Frontal cortex (tissue), 4 donors: ENCODE data around the gene PIGQ. TPM values are rescaled to one million over a fixed set of nuclear protein-coding genes. Genes with fewer than 3 reads are reported as not detected.
A peak's percentile ranks its signal among the peaks of the same experiment; 100 is the strongest.
"Not testable (repeated sequence)": the region's sequence is repeated elsewhere in the genome, so short reads cannot be mapped to it uniquely, and the experiment has no call there.

Experiments used
- DNase-seq, 2 donors: peaks; one replicate each; pipeline ENCODE4 v3.0.0; 2012; ENCODE audit warnings: low spot score in 2 of 2
- FAIRE-seq: peaks from 2 replicates; lab custom pipeline; 2012; peaks lifted over from hg19 to GRCh38; lab: Jason Lieb, UNC
- total RNA-seq: library from RNA; depleted of rRNA; stranded (reverse); fragments of >200 nt; gene quantifications from one replicate; pipeline ENCODE4 v1.2.3, GENCODE V29; 2014
- donor health status: control.
- donor health status: control.
- donor health status: control.

Gene PIGQ
- total RNA-seq, 1 donor from 2014 or later: 16.7 TPM

DNA sequence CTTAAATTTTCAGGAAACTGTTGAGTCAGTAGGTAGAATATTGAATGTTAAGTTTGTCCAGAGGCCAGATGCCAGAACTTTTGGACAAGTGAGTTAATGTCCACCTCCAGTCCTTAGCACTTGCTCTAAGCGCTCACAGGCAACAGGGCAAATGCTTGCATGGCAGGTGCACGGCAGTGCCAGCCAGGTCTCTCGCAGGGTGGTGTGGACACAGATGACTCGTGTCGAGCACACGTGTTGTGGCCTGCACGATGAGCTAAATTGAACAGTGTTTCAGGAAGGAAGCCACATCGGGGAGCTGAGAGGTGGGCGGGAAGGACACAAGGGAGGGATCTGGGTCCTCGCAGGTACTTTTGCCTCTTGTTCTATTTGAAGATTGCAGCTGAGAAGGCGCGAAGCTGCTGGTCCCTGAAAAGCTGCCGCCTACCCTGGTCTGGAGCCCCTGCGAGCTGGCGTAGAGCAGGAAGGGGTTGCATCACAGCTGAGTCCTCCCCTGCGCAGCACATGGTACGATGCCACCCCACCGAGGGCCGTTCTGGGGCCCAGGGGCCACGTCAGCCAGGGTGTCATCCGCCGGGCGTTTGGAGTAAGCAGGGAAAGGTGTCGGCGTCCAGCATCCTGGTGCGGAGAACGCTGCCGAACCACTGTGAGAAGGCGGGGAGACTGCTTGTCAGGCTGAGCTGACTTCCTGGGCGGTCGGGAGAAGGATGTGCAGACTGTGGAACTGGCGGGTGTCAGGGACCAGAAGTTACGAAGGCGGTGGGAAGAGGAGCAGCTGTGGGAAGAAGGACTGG is 26.4 kb downstream of the PIGQ start:
- DNase-seq (no peak), FAIRE-seq (no peak)

DNA sequence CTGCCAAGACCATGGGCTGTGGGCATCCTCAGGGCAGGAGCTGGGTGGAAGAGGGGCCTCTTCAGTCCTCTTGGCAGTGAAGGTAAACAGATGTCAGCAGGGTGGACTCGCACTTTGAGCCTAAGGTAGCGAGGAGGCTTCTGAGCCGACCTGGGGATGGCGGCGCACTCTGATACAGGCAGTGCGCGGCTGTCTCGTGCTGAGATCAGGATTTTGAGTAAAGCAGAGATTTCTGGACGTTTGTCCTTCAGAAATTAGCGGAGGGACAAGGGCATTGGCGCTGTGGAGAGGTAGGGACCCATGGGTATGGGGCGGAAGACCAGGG is 26.9 kb downstream of the PIGQ start:
- DNase-seq (no peak), FAIRE-seq (no peak)

DNA sequence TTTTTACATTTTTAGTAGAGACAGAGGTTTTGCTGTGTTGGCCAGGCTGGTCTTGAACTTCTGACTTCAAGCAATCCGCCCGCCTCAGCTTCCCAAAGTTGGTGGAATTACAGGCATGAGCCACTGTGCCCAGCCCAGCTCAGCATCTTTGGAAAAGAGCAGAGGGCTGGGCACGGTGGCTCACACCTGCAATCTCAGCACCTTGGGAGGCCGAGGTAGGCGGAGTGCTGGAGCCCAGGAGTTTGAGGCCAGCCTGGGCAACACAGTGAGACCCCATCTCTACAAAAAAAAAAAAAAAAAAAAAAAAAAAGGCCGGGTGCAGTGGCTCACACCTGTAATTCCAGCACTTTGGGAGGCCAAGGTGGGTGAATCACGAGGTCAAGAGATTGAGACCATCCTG is 27.9 kb downstream of the PIGQ start:
- not testable (repeated sequence) for FAIRE-seq, DNase-seq

DNA sequence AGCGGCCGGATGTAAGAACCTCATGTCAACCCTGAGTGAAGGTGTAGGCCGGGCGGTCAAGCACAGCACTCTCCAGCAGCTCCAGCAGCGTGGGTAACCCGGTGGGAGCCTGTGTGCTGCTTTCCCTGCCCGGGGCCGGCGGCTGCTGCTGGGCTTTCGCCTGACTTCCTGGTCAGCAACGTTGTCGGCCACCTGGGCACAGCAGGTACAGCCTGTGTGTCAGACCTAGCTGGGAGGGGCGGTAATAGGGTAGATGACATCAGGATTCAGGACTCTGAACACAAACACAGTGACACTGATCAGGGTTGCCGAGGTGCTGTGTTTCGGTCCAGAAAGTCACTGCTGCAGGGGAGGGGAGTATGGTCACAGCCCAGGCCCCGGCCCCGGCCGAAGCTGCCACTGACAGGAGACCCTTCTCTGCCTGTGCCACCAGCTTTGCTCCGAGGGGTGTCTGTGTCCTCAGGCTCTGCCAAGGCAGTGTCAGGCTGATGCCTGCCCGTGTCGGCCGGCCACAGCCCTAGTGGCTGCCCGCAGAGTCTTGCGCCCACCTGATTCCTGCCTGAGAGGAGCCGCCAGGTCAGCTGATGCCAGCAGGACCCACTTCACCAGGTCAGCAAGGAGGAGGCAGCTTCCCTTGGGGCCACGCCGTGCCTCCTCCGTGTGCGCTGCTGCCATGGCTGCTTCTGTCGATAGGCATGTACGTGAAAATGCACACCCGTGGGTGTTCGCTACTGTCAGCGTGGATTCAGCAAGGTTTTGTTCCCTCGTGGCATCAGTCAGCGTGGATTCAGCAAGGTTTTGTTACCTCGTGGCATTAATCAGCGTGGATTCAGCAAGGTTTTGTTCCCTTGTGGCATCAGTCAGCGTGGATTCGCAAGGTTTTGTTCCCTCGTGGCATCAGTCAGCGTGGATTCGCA is 29.3 kb downstream of the PIGQ start:
- DNase-seq (no peak), FAIRE-seq (no peak)

DNA sequence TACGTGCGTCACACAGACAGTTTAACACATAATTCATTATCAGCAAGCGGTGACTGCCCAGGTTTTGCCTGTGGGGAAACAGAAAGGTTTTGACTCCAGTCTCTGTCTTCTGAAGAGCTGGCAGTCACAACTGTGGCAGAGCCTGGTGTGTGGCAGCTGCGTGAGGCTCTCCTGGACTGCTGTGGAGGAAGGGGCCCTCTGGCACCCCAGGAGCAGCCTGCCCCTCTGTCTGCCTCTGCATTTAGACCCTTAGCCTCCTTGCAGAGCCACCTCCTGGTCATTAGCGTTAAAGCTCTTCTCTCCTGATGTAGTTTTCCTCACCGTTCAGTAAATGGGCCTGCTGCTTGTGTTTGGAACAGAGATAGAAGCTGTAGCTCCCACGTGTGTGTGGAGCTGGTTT is 31.0 kb downstream of the PIGQ start:
- DNase-seq (no peak), FAIRE-seq (no peak)

DNA sequence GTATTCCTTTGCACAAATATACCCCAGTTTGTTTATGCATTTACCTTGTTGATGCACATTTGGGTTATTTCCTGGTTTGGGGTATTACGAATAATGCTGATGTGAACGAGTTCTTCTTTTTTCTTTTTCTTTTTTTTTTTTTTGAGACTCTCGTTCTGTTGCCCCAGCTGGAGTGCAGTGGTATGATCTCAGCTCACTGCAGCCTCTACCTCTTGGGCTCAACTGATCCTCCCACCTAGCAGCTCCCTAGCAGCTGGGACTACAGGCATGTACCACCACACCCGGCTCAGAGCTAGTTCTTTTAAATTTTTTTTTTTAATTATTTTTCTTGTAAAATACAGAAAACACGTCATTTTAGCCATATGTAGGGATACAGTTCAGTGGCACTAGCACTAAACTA is 34.2 kb downstream of the PIGQ start:
- FAIRE-seq (no peak), DNase-seq (no peak)

DNA sequence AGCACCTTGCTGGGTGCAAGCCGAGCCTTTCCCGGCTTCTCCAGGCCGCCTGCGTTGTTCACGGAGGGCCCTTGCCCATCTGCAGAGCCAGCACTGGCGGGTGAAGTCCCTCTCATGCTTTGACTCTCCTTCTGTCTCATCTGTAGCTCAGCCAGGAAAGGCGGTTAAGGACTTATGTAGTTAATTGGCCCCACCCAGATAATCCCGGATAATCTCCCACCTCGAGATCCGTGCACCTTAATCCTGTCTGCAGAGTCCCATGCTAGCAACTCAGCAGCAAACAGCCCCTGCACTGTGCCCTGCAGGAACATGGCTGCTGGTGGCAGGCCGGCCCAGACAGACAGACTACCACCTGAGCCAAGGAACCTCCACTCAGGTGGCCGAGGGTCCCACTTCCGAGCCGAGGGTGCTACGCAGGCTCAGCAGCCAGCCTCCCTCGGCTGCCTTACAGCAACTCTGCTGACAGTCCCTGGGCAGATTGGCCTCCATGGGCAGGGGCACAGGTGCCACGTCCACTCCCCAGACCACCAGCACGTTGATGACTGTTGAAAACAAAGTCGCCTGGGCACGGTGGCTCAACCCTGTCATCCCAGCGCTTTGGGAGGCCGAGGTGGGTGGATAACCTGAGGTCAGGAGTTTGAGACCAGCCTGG is 37.0 kb downstream of the PIGQ start:
- FAIRE-seq (no peak), DNase-seq (no peak)

DNA sequence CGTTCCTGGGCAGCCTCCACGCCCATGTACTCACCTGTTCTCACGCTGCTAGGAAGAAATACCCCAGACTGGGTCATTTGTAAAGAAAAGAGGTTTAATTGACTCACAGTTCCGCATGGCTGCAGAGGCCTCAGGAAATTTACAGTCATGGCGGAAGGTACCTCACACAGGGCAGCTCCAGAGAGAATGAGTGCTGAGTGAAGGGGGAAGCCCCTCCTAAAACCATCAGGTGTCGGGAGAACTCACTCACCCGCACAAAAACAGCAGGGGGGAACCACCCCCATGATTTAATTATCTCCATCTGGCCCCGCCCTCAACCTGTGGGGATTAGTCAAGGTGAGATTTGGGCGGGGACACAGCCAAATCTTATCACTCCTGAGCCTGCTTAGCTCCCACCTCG is 38.3 kb downstream of the PIGQ start:
- DNase-seq: no peak
- no peak for FAIRE-seq

DNA sequence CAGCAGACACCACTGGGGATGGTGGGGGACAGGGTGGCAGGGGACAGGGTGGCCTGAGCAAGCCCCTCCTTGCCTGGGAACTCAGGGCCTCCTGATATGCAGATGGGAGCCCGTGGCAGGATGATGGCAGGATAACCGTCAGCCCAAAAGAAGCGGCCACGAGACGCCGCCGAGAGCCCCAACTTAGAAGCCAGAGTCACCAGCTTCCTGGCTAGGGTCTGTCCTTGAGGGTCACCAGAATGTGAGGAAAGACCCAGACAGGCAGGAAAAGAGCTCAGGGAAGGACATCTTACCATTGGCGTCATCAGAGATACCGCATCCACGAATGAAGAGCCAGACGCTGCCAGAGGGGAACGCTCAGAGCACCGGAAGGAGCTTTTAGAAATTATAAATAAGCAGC is 39.5 kb downstream of the PIGQ start:
- no peak for DNase-seq
- no peak for FAIRE-seq

DNA sequence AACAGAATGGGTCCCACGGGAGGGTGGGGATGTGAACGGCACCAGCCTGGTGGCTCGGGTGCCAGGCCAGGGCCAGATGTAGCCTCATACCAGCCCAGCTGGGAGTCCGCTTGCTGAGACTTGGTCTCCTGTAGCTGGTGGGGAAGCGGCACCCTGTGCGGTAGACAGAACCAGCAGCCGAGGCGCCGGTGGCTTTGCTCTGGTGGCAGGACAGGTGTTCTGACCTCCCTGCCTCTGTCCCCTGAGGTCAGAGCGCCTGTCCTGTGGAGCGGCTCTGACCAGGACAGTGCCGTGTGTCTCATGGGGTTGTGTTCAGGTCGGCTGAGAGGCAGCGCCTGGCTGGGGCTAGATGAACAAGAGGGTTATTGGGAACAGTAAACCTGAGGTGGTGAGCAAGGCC is 40.2 kb downstream of the PIGQ start:
- DNase-seq (no peak), FAIRE-seq (no peak)

DNA sequence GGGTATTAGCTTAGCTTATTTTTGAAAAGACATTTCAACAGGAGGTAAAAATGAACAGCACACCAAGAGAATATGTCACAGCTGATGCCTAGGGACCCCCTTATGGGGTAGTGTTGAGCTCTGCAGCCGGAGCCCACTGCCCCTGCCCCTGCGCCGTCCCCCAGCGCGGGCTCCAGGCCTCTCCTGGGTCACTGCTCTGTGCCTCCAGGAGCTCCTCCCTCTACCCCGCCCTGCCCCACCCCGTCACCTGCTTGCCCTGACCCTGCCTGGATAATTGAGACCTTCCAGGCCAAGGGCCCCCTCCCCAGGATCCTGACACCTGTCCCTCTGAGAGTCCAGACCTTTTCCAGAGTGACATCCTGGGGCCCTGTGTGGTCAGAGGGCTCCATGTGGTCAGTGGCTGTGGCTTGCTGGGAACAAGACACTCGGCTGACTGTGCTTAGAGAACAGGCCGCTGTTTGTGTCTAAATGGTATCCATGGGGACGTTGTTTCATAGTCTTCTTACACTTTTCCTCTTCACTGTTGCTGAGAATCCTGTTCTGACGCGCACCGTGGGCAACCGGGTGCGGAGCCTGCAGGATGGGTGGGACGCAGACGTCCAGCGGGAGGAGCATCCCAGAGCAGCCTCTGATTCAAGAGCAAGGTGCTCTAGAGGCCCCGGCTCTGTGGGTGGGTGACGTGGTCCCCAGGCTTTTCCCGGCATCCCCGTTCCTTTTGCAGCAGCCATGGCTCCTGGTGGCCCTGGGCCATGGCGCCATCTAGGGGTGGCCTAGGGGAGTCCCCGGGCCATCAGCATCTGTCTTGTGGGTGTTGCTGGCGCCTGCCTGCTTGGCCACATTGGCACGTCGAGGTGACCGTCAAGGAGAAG is 41.0 kb downstream of the PIGQ start:
- no peak for FAIRE-seq
- peak in 1 of 2 donors; percentile 87 for DNase-seq

DNA sequence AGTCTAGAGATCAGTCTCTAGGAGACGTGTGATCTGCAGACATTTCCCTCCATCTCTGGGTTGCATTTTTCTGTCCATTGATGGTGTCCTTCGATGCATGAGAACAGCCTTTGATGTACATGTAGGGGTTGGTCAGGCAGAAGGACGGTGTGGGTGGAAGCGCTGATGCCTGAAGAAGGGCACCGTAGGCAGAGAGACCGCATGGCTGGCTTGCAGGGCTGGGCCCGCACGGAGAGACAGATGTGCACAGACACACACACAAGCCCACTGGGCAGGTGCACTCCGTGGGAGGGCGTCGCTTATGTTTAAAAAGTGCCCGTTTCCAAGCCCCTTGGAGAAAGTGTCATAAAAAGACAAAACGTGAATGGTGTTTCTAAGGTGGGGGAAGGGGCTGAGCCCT is 45.4 kb downstream of the PIGQ start:
- no peak for DNase-seq
- FAIRE-seq: no peak

DNA sequence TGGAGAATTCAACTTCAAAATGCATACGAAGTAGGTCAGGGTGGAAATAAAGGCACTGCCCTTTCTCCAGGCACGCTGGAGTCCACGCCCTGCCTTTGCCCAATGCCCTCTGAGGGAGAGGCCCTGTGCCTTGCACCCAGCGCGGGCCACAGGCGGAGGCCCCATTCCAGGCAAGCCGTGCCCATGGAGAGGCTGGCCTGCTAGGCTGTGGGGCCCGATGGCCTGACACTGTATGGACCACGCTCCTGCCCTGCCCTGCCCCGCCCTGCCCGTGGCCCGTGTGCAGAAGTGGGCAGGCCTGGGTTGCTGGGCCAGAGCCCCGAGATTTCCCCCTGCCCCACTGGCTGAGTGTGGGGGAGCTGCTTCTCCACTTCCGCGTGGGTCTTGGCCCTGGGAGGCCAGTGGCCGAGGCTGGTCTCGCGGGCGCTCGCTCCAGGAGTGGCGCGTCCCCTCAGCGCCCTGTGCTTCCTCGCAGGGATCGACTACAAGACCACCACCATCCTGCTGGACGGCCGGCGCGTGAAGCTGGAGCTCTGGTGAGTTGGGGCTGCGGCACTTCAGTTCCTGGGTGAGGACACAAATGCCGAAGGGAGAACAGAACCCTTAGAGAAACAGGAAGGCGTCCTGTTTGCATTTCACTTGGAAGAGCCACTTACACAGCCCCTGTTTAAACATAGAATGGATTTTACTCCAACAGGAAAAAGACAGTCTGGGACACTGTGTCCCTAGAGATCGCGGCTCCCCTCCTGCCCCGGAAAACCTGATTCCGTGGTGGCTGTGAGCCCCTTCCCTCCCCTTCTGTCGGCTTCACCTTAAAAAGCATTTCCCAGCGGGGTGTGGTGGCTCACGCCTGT is 47.2 kb downstream of the PIGQ start:
- DNase-seq (no peak), FAIRE-seq (no peak)

DNA sequence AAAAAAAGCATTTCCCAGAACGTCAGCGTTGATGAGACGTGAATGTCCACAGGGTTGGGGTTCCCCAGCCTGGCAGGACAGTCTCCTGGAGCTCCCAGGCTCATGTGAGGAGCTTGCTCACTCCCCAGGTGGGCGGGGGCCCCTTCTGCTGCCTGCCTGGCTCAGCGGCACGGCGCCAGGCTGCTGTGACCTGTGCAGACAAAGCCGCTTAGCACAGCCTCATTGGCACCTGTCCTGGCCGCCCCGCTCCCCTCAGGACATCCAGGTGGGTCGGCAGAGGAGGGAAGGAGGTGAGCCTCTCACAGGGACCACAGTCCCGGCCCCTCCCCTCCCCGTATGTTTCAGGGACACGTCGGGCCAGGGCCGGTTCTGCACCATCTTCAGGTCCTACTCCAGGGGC is 48.1 kb downstream of the PIGQ start:
- FAIRE-seq: no peak

DNA sequence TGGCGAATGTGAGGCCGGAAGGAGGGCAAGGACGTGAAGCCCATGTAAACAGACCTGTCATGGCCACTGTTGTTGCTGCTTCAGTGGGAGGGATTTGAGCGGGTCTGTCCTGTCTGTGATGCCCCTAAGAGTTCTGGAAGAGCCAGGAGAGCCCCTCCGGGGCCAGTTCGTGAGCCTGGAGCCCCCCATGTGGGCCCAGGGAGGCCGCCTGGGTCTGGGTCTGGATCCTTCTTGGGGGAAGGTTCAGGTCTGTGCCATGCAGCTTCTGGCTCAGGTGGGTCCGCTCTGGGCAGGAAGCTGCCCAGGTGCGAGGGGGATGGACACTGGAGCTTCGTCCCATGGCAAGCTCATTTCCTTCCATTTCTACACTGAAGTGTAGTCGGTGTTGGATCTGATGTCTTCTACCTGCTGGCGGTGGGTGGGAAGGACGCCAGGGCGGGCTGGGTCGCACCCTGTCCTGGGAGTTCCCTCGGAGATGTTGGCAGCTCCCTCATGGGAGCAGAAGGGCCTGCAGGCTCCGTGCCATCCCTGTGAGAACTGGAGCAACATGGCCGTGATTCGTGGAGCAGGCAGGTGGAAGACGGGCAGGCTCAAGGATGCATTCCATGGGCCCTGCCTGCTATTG is 49.8 kb downstream of the PIGQ start:
- FAIRE-seq (no peak), DNase-seq (no peak)

More for the DNA sequence above, 48.1 kb downstream of the PIGQ start:
- no peak for DNase-seq

DNA sequence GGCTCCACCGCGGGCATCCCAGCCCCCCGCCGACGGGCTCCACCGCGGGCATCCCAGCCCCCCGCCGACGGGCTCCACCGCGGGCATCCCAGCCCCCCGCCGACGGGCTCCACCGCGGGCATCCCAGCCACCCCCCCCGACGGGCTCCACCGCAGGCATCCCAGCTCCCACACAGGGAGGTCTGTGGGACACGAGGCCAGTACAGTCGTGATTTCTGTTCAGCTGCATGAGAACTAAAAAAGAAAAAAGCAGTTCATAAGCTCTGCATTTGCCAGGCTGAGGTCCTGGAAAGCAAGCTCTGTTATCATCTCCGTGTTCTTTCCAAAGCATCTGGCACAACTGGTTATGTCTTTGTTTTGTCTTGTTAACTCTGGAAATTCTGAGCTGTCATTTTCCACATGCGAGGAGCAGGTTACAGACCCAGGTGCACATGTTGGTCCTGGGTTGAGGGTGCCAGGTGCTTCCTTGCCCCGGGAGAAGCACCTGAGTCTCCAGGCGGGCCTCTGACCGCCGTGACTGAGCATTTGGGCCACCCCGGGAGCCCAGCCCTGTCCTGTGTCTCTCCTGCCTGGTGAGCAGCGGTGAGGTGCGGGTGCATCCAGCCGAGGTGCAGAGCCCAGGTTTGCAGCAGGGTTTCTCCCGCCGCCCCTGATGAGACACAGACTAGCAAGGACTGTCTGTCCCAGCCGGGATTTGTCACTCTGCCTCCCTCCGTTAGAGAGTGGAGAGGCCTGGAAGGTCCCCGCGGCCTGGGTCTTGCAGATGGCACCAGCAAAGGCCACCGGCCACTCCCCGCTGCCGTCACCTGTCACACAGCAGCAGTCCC is 51.1 kb downstream of the PIGQ start:
- FAIRE-seq: no peak
- DNase-seq: no peak

DNA sequence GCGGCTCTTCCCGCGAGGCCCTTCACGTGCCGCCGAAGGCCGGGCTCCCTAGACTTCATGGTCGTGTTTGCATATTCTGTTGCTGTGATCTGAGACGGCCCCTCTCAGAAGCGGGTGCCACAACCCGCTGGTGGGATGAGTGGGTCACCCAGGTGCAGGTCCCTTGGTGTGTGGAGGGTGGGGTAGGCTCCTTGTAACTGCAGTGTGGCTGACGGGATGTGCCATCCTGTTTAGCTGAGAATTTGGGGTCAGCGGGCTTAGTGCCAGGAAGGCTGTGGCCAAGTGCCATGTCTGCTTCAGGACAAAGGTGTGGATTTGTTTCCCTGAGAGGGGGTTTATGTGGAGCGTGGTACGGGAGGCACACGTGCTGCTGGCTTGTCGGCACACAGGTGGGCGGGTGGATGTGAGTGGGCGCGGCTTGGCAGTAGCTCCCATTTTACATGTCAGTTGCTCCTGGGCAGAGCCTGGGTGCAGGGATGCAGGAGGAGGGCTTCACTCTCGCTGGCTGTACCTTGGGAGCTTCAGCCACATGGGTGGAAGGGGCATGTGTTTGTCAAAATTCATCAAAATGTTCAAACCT is 51.8 kb downstream of the PIGQ start:
- FAIRE-seq (no peak), DNase-seq (no peak)
